ENCODE data around the gene PGAM1. TPM values are rescaled to one million over a fixed set of nuclear protein-coding genes. Genes with fewer than 3 reads are reported as not detected.
"Not testable (repeated sequence)": the region's sequence is repeated elsewhere in the genome, so short reads cannot be mapped to it uniquely, and the experiment has no call there.

PGAM1 gene
- total RNA-seq, 2 donors from 2014 or later, result 326 to 434 TPM

DNA sequence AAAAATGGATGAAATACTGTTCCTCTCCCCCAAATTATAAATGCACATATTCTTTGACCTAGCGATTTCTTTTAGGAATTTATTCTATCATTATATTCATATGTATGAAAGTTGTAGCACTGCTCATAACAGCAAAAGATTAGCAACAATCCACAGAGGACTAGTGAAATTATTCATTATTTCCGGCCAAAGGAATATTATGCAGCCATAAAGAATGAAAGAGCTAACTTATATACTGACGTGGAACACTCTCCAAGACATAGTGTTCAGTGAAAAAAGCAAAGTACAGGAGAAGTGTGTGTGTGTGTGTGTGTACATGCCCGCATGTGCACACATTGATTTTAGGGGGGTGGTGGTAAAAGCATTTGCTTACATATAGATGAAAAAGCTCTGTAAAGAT, 48.9 kb downstream of the PGAM1 start:
- no peaks in the 10 kb centered on the region for H3K9me3 ChIP-seq
- no peak for DNase-seq (ENCODE audit: low spot score)
- H3K36me3 ChIP-seq, result peaks cover 89% of the 10 kb centered on the region

DNA sequence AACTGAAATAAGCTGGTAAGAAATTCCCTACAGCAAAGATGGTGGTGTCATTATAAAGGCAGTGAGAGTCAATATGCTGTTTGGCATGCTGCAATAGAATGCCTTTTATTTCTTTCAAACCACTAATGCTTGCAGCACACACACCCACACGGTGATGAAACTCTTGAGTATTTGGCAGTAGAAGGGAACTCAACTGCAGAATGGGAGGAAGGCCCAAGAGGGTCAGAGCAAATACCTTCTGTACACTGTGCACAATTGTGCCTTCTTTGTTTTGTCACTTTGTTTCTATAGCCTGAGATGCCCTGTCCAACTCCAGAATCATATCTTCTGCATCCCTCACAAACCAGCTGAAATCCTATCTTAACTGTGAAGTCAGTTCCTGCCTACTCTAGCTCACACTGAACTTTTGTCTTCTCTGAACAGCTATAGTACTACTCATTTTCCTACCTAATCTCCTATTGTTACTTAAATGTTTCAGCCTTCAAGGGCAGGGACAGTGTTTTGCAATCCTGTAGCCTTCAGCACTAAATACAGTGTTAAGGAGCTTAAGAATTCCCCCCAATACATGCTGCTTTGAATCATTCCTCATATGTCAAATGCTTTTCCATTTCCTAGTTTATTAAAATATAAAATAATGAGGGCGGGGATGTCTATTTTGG, 50.1 kb downstream of the PGAM1 start:
- TF ChIP-seq, protein P1, sequence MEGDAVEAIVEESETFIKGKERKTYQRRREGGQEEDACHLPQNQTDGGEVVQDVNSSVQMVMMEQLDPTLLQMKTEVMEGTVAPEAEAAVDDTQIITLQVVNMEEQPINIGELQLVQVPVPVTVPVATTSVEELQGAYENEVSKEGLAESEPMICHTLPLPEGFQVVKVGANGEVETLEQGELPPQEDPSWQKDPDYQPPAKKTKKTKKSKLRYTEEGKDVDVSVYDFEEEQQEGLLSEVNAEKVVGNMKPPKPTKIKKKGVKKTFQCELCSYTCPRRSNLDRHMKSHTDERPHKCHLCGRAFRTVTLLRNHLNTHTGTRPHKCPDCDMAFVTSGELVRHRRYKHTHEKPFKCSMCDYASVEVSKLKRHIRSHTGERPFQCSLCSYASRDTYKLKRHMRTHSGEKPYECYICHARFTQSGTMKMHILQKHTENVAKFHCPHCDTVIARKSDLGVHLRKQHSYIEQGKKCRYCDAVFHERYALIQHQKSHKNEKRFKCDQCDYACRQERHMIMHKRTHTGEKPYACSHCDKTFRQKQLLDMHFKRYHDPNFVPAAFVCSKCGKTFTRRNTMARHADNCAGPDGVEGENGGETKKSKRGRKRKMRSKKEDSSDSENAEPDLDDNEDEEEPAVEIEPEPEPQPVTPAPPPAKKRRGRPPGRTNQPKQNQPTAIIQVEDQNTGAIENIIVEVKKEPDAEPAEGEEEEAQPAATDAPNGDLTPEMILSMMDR (IDR thresholded peaks at IDR 0.05), result no peak
- Histone ChIP-seq H3K27ac (no peak overlapping the region), H3K27me3 (no peaks in the 10 kb centered on the region), H3K4me1 (peaks cover 0 to 9% of the 10 kb centered on the region in 2 donors), H3K36me3 (peaks cover 89% of the 10 kb centered on the region), H3K9me3 (no peaks in the 10 kb centered on the region), H3K4me3 (no peak overlapping the region)
- DNase-seq (ENCODE audit: low spot score), result peak; percentile 16

More for the DNA sequence above, 48.9 kb downstream of the PGAM1 start:
- H3K4me3 ChIP-seq, result no peak overlapping the region
- no peak overlapping the region for H3K27ac ChIP-seq
- no peaks in the 10 kb centered on the region for H3K27me3 ChIP-seq
- TF ChIP-seq, protein P1 (IDR thresholded peaks at IDR 0.05), result no peak
- H3K4me1 ChIP-seq, result peaks cover 0 to 9% of the 10 kb centered on the region in 2 donors

DNA sequence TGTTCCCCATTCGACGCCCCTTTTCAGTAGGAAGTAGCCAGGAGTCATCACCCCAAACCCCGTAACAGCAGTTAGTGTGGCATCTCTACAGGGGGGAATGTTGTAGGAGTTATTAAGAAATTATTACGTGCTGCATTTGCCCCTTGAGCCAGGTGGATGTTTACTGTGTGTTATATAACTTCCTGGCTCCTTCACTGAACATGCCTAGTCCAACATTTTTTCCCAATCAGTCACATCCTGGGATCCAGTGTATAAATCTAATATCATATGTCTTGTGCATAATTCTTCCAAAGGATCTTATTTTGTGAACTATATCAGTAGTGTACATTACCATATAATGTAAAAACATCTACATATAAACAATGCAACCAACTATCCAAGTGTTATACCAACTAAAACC, 53.4 kb downstream of the PGAM1 start:
- DNase-seq (ENCODE audit: low spot score); H3K27me3 ChIP-seq; H3K27ac ChIP-seq; H3K9me3 ChIP-seq; H3K4me3 ChIP-seq: not testable (repeated sequence)
- Histone ChIP-seq H3K4me1 (peaks cover 0 to 14% of the 10 kb centered on the region in 2 donors), H3K36me3 (peaks cover 69% of the 10 kb centered on the region)

DNA sequence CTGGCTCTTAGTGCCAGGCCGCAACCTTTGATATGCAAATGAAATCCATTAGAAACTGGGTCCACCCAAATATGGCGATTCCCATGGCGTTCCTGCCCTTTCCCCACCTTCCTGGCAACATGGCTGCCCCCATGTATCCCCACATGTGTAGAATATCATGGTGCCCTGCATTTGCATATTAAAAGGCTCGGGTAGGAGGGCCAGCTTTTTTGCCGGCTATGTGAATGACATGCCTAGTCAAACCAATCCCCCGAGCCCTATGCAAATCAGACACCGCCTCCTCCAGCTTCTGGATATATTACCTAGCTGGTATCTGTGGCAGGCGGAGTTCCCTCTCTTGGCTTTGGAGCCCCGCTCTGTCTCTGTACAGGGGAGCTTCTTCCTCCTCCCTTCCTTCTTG, 53.9 kb downstream of the PGAM1 start:
- no peak for DNase-seq (ENCODE audit: low spot score)
- no peaks in the 10 kb centered on the region for H3K27me3 ChIP-seq
- no peak overlapping the region for H3K4me3 ChIP-seq
- peaks cover 0 to 14% of the 10 kb centered on the region in 2 donors for H3K4me1 ChIP-seq
- H3K36me3 ChIP-seq, result peaks cover 66% of the 10 kb centered on the region
- no peaks in the 10 kb centered on the region for H3K9me3 ChIP-seq
- no peak overlapping the region for H3K27ac ChIP-seq
- TF ChIP-seq, protein P1 (IDR thresholded peaks at IDR 0.05), result no peak

DNA sequence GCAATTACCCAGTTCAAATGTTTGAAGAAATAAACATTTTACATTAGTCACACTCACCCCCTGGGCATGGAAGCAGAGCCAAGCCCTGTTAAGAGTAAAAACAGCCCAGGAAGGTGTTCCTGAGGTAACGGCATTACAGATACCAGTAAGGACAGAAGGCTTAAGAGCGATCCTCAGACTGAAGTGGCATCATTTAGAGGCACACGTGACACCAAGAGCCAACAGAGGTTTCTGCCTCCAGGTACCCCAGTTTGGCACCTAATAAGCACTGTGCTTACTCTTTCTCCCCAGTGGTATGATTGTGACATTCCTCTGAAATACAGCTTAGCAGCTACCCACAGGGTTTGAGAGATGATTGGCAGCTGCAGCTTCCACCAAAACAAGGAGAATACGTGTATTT, 55.1 kb downstream of the PGAM1 start:
- peaks cover 57% of the 10 kb centered on the region for H3K36me3 ChIP-seq
- H3K4me1 ChIP-seq, result peaks cover 0 to 9% of the 10 kb centered on the region in 2 donors
- H3K27ac ChIP-seq, result no peak overlapping the region
- no peaks in the 10 kb centered on the region for H3K27me3 ChIP-seq
- TF ChIP-seq, protein P1 (IDR thresholded peaks at IDR 0.05), result no peak
- no peaks in the 10 kb centered on the region for H3K9me3 ChIP-seq
- no peak for DNase-seq (ENCODE audit: low spot score)
- no peak overlapping the region for H3K4me3 ChIP-seq

DNA sequence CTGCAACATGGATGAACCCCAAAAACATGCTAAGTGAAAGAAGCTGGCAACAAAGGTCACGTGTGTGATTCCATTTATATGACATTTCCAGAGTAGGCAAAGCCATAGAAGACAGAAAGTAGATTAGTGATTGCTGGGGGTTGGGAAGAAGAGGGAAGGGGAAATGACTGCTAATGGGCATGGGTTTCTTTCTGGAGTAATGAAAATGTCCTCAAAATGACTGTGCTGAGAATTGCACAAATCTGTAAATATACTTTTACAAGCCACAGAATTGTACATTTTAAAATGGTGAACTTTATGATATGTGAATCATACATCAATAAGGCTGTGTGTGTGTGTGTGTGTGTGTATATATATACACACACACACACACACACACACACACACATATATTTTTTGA, 56.4 kb downstream of the PGAM1 start:
- no peak for DNase-seq (ENCODE audit: low spot score)
- peaks cover 0 to 5% of the 10 kb centered on the region in 2 donors for H3K4me1 ChIP-seq
- TF ChIP-seq, protein P1 (IDR thresholded peaks at IDR 0.05), result no peak
- H3K27ac ChIP-seq, result no peak overlapping the region
- no peaks in the 10 kb centered on the region for H3K27me3 ChIP-seq
- H3K36me3 ChIP-seq, result peaks cover 48% of the 10 kb centered on the region
- H3K4me3 ChIP-seq, result no peak overlapping the region
- H3K9me3 ChIP-seq, result no peaks in the 10 kb centered on the region

Other genes with a start within 250 kb of the PGAM1 start
- not detected for gene SLIT1, start 240.2 kb upstream of the PGAM1 start, total RNA-seq
- gene ARHGAP19, start 133.6 kb upstream of the PGAM1 start, total RNA-seq, result 1 to 10 TPM; 3.9 to 5.0 TPM
- 1 to 10 TPM; 3.1 to 3.3 TPM for gene FRAT1, start 106.9 kb upstream of the PGAM1 start, total RNA-seq
- gene FRAT2, start 91.5 kb upstream of the PGAM1 start, total RNA-seq, result 1 to 10 TPM; 5.9 to 8.7 TPM
- 10 to 100 TPM in 1 of 2 donors, 1 to 10 TPM in 1; 6.1 to 12.3 TPM for gene RRP12, start 24.9 kb upstream of the PGAM1 start, total RNA-seq
- 10 to 100 TPM; 16.0 to 17.5 TPM for gene EXOSC1, start 19.8 kb downstream of the PGAM1 start, total RNA-seq
- 10 to 100 TPM; 28.2 to 39.0 TPM for gene ZDHHC16, start 20.0 kb downstream of the PGAM1 start, total RNA-seq
- 10 to 100 TPM; 48.0 to 51.8 TPM for gene MMS19, start 72.2 kb downstream of the PGAM1 start, total RNA-seq
- 10 to 100 TPM; 26.7 to 30.7 TPM for gene UBTD1, start 72.7 kb downstream of the PGAM1 start, total RNA-seq
- 100 to 1,000 TPM in 1 of 2 donors, 10 to 100 TPM in 1; 25.7 to 204 TPM for gene ANKRD2, start 146.6 kb downstream of the PGAM1 start, total RNA-seq
- gene HOGA1, start 158.2 kb downstream of the PGAM1 start, total RNA-seq, result 10 to 100 TPM; 17.6 to 25.6 TPM
- gene C10orf62, start 163.5 kb downstream of the PGAM1 start, total RNA-seq, result under 1 TPM; 0.35 to 0.67 TPM
- 10 to 100 TPM; 15.6 to 27.0 TPM for gene MORN4, start 207.3 kb downstream of the PGAM1 start, total RNA-seq
- 10 to 100 TPM; 14.7 to 20.2 TPM for gene PI4K2A, start 214.5 kb downstream of the PGAM1 start, total RNA-seq